ENCODE results near the gene CNIH3.

CNIH3 gene

GRCh38 chr1:224726441-224727182 lies 110.5 kb downstream of the CNIH3 start:
- DNase-seq, result peak; percentile 15 to 21

GRCh38 chr1:224727351-224728289 lies 111.5 kb downstream of the CNIH3 start:
- DNase-seq, result no peak

GRCh38 chr1:224730540-224730939 lies 114.4 kb downstream of the CNIH3 start:
- DNase-seq, result no peak

GRCh38 chr1:224730965-224731364 lies 114.8 kb downstream of the CNIH3 start:
- DNase-seq, result no peak

- DNase-seq, result no peak
Observed at GRCh38 chr1:224731633-224732032, 115.5 kb downstream of the CNIH3 start.

GRCh38 chr1:224732377-224733026 lies 116.4 kb downstream of the CNIH3 start:
- no peak for DNase-seq

- no peak for DNase-seq
Observed at GRCh38 chr1:224733027-224733911, 117.2 kb downstream of the CNIH3 start.

- no peak for DNase-seq
Observed at GRCh38 chr1:224734261-224734935, 118.3 kb downstream of the CNIH3 start.

- no peak for DNase-seq
Observed at GRCh38 chr1:224735159-224735558, 119.0 kb downstream of the CNIH3 start.

- no peak for DNase-seq
Observed at GRCh38 chr1:224736619-224737352, 120.7 kb downstream of the CNIH3 start.

GRCh38 chr1:224737353-224737727 lies 121.2 kb downstream of the CNIH3 start:
- DNase-seq, result no peak

- DNase-seq, result no peak
Observed at GRCh38 chr1:224739303-224739996, 123.3 kb downstream of the CNIH3 start.

GRCh38 chr1:224739997-224740684 lies 124.0 kb downstream of the CNIH3 start:
- no peak for DNase-seq

- DNase-seq, result no peak
Observed at GRCh38 chr1:224740685-224741052, 124.6 kb downstream of the CNIH3 start.

GRCh38 chr1:224742349-224742748 lies 126.2 kb downstream of the CNIH3 start:
- no peak for DNase-seq

GRCh38 chr1:224743608-224744164 lies 127.6 kb downstream of the CNIH3 start:
- no peak for DNase-seq

GRCh38 chr1:224744521-224744920 lies 128.4 kb downstream of the CNIH3 start:
- DNase-seq, result no peak

- DNase-seq, result no peak
Observed at GRCh38 chr1:224745394-224745793, 129.3 kb downstream of the CNIH3 start.

GRCh38 chr1:224745924-224746323 lies 129.8 kb downstream of the CNIH3 start:
- no peak for DNase-seq

- peak; percentile 70 to 77 for DNase-seq
Observed at GRCh38 chr1:224747578-224747977, 131.5 kb downstream of the CNIH3 start.

Data from AML-193 (cell line).